ENCODE data around the gene LRMDA.
A peak's percentile ranks its signal among the peaks of the same experiment; 100 is the strongest.
"Not testable (repeated sequence)": the region's sequence is repeated elsewhere in the genome, so short reads cannot be mapped to it uniquely, and the experiment has no call there.

LRMDA gene

DNA sequence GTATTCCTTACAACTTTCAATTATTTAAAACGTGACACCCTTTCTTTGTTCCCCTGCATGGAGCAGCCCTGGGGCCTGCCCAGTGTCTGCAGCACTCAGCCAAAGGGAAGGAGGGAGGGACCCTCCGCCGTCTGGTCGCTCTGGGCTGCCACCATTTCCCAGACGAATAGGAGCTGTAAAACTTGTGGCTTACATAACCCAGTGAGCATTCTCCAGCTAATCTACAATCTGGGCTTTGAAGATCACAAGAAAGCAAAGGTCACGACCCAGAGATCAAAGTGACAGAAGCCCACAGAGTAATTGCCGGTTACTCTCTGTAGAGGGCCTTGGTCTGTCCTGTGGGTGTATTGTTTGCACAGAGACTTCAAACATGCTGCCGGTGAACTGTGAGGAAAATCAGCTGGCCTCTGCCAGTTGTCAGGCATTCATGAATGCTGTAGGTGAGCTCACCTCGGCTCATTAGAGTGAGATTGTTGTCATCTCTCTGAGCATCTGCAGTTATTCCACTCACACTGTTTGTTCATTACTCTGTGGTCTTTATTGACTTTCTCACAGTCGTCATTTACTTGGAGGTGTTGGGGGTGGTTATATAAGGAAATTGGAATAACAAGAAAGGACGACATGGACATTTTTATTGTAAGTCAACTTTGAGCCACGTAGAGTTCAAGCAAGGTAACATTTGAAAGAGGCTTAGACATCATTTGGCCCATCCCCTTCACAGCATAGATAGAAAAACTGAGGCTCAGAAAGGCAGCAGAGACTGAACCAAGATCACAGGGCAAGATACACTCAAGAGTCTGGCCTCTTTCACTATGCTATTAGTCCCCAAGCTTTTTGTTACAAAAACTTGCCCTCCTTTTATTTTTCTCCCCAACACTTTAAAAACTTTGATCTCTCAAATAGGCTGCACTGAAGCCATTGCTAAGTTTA, 619.8 kb downstream of the LRMDA start:
- DNase-seq (ENCODE audit: low spot score), result no peak

DNA sequence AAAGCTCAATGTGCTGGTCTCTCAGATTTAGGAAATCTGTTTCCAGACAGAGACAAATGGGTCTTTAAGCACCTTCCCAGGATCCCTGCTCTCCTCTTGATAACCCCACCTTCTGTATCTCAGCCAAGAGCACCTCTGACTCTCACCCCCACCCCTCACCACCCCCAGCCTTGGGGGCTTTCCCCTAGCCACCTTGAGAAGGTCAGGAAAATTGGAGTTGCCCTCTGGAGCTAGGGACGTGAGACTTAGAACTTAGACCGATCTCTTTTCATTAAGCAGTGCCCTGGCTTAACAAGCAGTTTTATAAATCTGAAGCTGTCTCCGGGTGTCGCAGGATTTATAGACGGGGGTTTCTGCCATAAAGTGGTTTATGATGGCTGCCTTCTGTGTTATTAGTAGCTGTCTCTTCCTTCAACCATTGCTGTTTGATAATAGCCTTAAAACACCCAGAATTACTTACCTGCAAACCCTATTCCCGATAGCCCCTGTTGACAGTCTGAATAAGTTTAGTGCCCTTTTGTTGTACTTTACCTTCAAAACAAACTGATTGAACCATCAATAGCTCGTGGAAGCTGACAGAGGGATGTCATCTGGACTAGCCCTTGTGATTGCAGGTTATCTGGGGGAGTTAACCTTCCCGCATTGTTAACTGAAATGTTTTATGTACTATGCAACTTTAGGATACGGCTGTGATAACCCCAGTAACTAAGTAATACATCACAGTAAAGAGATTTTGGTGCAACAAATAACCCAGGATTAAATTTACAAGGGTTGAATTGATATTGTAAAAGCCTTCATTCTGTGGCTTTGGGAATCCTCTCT, 621.5 kb downstream of the LRMDA start:
- no peak for DNase-seq (ENCODE audit: low spot score)

DNA sequence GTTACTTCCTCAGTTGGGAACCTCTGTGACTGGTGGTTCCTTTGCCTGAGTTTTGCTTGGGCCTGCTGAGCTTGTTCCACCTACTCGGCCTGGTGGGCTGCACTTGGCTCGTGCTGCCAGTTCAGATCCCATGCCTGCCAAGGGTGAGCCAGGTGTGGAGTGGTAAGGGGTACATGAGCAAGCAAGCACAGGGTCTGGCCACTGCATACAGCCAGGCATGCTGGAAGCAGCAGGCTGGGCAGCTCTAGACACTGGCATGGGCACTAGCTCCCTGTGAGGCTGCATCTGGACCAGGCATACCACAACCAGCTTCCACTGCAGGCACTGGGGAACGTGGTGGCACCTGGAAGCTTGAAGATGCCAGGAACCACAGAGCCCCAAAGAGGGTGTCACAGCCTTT, 624.0 kb downstream of the LRMDA start:
- no peak for DNase-seq (ENCODE audit: low spot score)

DNA sequence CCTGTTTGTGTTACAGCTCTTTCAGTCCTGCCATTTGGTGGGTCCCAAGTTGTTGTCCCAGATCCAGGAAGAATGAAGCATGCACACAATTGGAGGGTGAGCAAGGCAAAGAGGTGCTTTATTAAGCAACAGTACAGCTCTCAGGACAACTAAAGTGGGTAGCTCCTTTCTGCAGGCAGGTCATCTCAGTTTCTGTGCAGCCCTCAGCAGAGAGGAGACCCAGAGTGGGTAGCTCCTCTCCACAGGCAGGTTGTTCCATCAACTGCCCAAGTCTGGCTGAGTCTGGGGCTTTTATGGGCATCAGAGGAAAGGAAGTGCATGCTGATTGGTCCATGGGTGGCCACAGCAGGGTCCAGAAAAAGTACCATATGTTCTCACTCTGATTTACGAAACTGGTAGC, 624.5 kb downstream of the LRMDA start:
- no peak for DNase-seq (ENCODE audit: low spot score)

DNA sequence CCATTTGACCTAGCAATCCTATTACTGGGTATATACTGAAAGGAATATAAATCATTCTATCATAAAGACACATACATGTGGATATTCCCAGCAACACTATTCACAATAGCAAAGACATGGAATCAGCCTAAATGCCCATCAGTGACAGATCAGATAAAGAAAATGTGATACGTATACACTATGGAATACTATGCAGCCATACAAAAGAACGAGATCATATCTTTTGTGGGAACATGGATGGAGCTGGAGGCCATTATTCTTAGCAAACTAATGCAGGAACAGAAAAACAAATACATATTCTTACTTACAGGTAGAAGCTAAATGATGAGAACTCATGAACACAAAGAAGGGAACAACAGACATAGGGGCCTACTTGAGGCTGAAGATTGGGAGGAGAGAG, 629.6 kb downstream of the LRMDA start:
- not testable (repeated sequence) for DNase-seq (ENCODE audit: low spot score)

DNA sequence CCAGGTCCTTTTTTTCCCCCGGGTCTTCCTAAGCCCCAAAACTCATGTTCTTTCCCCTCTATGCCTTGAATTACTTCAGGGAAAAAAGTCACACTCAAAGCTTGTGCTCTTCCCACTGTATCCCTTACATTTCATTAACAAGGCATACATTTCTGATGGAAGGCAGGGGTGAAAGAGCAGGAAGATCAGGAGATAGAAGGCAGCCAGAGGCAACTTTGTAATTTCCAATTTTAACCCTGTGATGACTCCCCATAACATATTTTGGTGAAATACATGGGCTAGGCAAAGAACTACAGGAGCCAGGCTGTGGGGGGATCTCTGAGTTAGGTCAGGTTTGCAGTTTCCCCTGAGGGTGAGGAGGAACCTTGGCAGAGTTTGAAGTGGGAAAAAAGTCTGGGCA, 635.0 kb downstream of the LRMDA start:
- no peak for DNase-seq (ENCODE audit: low spot score)

DNA sequence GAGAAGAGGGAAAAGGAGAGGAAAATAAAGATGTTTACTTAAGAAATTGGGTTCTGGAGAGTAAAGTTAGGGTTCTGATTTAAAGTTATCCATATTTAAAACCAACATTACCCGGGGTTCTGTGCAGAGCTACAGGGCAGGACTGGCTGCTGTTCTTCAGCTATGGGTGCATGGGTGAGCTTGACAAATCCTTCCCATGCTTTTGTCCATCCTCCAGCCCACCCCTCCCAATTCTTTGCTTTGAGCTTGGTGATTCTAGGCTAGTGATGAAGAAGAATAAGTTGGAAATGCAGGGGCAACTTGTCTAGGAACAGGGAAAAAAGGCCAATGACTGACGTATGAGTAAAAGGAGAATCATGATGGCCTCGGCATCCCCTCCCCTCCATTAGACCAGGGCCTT, 636.0 kb downstream of the LRMDA start:
- DNase-seq (ENCODE audit: low spot score), result no peak

DNA sequence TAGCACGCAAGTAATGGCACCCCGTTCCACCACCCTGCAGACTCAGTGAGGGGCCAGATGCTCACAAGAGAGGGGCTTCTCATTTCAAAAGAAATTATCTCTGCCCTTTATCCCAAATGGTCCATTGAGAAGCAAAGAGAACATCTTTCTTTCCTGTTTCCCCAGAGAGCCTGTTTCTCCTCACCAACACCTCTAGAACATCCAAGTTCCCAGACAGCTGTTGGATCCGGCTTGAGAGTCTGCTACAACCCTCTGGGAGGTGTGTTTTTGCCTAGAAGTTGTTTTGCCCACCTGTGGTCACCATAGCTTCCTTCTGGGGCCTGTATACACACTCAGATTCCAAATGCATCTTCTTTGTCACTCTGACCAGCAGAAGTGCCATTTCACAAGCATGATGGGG, 637.4 kb downstream of the LRMDA start:
- no peak for DNase-seq (ENCODE audit: low spot score)

DNA sequence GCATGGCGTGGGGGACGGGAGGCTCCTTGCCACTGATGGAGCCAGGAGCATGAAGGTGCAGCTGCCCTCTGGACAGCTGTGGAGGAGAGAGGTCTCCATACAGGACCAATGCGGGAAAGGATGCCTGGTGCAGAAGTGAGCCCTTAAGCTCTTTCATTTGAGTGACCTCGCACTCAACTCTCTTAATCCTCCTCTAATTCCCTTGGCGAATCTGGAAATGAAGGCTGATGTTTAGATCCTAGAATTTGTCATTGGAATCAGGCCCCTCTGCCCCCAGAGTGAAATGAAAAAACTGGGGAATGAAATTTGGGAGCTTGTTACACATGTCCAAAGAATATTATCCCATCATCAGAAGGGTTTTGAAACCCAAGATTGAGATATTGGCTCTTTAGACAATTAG, 639.5 kb downstream of the LRMDA start:
- no peak for DNase-seq (ENCODE audit: low spot score)

DNA sequence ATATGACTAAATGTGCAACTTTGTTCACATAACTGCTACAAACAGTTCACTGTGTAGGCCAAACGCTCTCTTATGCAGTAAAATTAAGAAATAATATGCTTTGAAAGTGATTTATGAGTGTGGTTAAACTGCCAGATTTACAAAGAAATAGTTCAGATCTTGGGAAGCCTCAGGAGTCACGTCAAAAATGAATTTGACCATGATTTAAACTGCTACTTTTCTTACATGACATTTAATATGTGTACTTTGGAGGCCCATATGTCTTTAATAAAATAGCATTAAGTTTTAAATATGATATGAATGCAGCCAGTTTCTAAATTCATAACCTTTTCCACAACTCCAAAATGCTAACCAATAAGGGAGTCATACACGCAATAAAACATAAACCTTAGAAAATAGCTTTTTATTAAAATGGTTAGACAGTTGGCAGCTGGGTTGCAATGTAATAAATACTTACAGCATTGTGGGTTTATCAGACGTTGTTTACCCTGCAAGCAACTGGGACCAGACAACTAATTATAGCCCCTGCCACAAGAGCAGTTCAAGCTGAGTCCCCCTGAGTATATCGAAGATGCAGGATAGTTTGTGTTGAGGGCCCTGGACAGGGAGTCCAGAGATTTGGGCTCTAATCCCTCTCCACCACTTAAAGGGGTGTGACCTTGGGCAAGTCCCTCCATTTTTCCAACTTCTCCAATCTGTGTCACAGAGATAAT, 640.4 kb downstream of the LRMDA start:
- peak; percentile 16 for DNase-seq (ENCODE audit: low spot score)

DNA sequence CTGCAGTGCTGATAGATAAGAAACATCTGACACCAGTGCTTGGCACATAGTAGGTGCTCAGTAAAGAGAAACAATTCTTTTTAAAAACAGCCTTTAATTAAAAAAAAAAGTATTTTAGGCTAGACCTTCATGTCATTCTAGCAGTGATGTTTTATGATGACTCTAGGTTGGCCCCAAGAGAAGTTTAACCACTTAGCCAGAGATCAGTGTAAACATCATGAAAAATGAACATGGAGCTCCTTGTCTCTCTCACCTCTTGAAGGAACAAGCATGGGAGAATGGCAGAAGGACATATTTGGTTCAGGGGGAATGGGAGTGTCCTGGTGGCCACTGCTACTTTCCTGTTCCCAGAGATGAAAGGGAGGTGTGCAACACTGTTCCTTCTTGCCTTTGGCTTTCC, 641.0 kb downstream of the LRMDA start:
- no peak for DNase-seq (ENCODE audit: low spot score)

DNA sequence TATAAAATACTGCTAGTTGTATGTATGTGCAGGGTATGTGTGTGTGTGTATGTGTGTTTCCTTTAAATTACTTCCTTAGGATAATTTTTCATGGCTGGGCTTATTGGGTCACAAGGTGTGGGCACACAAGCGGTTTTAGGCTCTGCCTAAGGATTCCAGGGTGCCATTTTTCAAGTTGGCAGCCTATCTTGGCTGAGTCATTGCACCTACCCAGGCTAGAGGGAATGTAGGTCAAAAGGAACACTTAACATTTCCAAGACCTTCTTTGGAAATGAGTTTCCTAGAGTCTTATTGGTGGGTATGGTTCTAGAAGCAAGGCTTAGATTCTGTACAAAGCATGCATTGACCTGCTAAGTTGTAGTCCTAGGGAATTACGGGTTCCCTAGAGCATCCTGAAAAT, 642.1 kb downstream of the LRMDA start:
- no peak for DNase-seq (ENCODE audit: low spot score)

DNA sequence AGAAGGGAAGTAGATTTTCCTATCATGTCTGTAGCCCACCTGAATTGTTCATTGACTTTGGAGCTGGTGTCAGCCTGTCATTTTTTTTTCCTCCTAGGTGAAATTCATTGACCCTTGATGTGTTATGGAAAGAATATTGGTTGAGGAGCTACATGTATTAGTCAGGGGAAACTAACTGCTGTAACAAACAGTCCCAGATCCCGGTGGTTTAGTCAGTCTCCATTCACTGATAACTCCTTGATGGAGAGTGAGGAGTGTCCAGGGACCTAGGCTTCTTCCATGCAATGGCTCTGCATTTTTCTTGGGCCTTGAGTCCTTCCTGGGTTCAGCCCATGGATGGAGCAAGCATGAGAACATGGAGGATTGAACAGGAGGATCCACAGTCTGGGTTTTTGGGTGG, 643.2 kb downstream of the LRMDA start:
- DNase-seq (ENCODE audit: low spot score), result no peak

DNA sequence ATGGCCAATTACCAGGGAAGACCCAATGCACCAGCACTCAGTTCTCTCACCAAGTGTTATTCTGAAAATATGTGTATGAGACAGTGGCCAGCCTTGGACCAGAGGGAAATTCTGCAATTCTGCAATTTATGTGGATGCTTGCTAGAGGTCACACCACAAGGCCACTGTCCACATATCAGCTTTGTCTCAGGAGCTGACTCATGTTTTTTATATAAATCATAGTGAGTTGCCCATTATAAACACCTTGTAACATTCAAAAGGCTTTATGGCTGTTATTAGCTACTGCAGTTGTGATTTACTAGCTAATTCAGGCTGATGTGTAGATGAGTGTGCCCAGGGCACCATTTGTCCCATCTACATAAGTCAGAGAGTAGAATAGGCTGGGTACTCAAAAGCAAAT, 649.0 kb downstream of the LRMDA start:
- peak; percentile 47 for DNase-seq (ENCODE audit: low spot score)

DNA sequence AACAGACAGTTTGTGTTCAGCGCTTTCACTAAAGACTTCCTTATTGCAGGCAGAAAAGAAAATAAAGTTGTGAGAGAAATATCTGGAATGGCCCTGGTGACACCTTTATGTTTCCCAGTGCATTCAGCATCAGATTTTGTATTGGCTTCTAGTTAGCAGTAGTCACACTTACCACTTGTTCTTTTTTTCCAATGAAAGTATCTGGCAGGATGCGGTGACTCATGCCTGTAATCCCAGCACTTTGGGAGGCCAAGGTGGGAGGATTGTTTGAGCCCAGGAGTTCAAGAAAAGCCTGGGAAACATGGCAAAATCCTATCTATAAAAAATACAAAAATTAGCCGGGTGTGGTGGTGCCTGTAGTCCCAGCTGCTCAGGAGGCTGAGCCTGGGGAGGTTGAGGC, 649.6 kb downstream of the LRMDA start:
- no peak for DNase-seq (ENCODE audit: low spot score)

DNA sequence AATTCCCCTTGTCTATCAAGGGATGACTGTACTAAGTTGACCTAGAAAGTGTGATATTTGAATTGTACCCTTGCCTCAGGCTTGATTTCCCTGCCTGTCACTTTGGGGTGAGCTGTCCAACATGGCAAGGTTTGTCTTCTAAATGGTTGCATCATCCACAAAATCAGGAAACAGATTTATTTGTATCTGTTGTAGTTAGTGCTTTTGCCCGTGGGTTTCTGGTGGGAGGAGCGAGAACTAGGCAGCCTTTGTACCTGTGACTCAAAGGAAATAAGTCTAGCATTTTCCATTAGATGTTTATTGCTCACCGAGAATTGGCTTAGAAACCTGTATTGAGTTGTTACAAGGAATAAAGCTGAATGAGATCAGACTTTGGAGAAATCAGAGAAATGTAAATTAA, 650.8 kb downstream of the LRMDA start:
- no peak for DNase-seq (ENCODE audit: low spot score)

DNA sequence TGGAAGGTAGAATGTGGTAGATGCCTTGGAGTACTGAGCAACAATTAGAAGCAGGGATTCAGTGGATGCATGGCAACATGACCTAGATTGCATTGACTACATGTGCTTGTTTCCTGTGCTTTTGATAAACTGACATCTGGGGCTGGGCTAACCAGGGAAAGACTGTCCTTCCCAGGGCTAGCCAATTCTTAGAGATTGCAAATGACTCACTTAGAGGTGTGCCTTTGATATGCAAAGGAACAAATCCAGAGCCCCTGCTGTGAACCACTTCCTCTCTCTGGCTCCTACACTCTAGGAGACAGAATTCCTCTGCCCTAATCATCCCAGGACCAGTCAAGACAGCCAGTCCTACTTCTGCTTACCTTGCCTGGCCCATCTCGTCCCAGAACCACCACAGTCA, 651.5 kb downstream of the LRMDA start:
- DNase-seq (ENCODE audit: low spot score), result peak; percentile 22

DNA sequence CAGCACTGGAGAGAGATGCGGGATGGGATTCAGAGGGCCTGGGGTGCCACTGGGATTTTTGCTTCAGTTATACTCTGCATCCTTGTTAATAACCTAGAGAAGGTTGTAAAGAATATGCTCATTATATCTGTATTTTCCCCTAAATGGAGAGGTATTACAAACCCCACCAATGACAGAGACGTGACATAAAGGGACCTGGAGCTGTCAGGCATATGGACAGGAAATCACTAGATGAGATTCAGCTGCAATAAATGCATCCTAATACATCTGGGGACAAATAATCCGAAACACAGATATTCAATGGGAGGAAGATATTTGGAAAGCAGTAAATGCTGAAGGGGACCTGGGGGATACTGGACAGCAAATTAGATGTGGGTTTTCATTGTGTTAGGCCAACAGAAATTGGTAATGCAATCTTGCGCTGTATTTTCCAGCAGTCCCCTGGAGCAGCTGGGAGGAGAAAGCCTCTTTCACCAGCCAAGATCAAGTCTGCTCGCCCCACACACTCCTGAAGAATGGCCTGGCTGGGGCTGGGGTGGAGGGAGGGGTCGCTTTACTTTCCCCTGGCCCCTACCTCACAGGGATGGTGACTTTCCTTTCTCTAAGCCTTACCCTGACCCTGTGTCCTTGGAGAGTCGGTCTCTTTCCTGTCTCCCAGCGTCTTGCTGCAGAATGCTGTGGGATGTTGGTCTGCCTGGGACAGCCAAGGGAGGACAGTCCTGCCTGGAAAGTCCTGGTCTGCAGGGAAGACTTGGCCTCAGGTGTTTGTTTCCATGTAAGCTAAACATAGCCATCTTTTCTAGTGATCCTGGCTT, 653.8 kb downstream of the LRMDA start:
- DNase-seq (ENCODE audit: low spot score), result no peak

DNA sequence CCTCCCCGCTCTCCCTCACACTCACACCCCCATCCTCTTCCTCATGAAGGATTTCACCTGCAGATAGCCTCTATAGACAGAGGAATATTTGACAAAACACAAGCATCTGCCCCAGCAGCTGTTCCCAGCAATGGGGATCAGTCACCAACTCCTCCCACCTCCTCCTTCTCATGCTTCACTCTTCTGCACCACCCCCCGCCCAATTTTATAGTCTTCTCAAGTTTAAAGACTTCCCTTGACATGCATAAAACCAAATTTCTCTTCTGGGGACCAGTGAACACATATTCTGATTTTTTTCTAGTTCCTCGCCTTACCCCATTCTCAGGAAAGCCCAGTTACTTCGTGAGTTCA, 654.4 kb downstream of the LRMDA start:
- no peak for DNase-seq (ENCODE audit: low spot score)

DNA sequence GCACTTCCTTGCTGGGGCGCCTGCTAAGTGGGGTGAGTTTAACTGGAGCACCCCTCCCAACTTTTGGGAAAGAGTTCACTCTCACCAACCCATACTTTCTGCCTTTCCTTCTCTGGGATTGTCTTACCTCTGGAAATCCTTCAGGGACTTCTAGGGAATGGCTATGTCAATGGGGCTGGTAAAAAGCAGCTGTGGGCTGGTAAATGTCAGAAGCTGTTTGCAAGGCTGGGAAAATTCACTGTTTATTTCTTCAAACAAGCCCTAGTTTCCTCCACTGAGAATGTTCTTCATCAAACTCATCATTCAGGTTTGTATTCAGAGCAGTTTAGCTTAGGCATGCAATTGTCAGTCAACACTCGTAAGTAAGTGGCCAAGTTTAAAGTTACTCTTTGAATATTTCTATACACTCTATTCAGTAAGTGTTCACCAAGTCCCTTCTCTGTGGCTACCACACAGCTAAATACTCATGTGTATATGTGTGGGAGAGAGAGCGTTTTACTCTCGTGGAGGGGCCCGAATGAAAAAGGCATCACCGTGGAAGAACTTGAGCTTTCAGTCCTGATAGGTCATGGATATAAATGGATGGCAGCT, 654.8 kb downstream of the LRMDA start:
- DNase-seq (ENCODE audit: low spot score), result no peak

Data from AG20443 (cell line).